ENCODE measurements around the gene PLA2G4F.
"Not testable (repeated sequence)": the region's sequence is repeated elsewhere in the genome, so short reads cannot be mapped to it uniquely, and the experiment has no call there.

PLA2G4F gene

GRCh38 chr15:42097018-42097417 is 59.4 kb downstream of the PLA2G4F start:
- TF ChIP-seq, protein P1, sequence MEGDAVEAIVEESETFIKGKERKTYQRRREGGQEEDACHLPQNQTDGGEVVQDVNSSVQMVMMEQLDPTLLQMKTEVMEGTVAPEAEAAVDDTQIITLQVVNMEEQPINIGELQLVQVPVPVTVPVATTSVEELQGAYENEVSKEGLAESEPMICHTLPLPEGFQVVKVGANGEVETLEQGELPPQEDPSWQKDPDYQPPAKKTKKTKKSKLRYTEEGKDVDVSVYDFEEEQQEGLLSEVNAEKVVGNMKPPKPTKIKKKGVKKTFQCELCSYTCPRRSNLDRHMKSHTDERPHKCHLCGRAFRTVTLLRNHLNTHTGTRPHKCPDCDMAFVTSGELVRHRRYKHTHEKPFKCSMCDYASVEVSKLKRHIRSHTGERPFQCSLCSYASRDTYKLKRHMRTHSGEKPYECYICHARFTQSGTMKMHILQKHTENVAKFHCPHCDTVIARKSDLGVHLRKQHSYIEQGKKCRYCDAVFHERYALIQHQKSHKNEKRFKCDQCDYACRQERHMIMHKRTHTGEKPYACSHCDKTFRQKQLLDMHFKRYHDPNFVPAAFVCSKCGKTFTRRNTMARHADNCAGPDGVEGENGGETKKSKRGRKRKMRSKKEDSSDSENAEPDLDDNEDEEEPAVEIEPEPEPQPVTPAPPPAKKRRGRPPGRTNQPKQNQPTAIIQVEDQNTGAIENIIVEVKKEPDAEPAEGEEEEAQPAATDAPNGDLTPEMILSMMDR (IDR thresholded peaks at IDR 0.05; ENCODE audit: extremely low read depth, missing control alignments), result no peak
- no peak for DNase-seq (ENCODE audit: low spot score)

DNA sequence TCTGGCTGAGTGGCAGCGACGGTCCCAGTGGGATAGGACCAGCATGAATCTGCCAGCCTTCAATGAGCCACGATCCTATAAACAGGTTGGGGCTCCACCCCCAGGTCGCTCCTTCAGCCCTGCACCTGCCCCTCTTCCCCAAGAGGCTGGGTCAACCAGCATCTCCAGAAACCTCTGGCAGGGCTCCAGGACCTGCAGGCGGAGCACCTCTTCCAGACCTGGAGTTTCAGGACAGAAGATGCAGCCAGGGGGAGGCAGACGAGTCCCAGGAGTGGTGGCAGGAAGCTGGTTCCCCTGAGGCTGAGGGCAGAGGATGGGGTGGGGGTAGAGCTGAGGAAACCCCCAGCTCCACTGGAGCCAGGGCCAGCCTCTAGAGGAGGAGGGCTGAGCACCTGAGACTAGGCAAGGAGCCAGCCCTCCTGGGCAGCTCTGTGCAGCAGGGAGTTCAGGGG is 61.9 kb downstream of the PLA2G4F start, which contains the start of gene PLA2G4D:
PLA2G4D (minus strand) TSS at position 51 of the 452 bp plus-strand sequence. CDS start 103 bp downstream, outside the sequence.
- DNase-seq (ENCODE audit: low spot score), result no peak

DNA sequence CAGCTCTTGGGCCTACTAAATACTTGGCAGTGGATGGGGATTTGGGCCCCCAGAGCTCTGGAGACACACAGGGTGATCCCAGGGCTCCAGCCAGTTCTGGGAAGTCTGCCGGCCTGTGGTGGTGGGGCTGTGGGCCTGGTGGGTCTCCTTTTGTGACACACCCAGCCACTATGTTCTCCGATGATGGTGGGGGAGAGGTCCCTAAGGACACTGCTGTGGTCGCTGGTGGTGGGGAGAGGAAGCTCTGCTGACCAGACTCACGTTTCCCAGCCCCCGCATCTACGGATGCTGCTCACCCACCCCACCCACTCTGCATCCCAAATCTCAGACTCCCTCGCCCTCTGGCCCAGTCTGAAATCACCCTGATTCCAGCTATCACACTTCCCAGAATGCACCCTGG is 62.5 kb downstream of the PLA2G4F start:
- TF ChIP-seq, protein P1 (IDR thresholded peaks at IDR 0.05; ENCODE audit: extremely low read depth, missing control alignments), result no peak
- no peak for DNase-seq (ENCODE audit: low spot score)

More for the DNA sequence above, 61.9 kb downstream of the PLA2G4F start, which contains the start of gene PLA2G4D:
- TF ChIP-seq, protein P1 (IDR thresholded peaks at IDR 0.05; ENCODE audit: extremely low read depth, missing control alignments), result no peak

GRCh38 chr15:42092398-42093318 is 63.8 kb downstream of the PLA2G4F start:
- DNase-seq (ENCODE audit: low spot score), result no peak
- TF ChIP-seq, protein P1 (IDR thresholded peaks at IDR 0.05; ENCODE audit: extremely low read depth, missing control alignments), result no peak

DNA sequence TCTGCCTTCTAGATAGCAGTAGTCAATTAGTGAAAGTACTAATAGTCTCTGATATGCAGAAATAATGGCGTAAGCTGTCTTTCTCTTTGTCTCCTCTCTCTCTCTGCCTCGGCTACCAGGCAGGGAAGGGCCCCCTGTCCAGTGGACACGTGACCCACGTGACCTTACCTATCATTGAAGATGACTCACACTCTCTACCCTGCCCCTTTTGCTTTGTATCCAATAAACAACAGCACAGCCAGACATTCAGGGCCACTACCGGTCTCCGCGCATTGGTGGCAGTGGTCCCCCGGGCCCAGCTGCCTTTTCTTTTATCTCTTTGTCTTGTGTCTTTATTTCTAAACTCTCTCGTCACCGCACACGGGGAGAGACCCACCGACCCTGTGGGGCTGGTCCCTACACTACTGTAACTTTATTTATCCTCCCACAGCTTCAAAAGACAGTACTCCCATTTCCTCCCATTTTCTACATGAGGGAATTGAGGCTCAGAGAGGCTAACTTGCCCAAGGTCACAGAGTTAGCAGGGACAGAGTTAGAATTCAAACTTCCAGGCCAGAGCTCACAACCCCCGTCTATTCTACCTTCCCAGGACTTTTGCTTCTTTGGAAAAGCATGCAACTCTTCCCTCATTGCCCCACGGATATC is 64.6 kb downstream of the PLA2G4F start:
- DNase-seq (ENCODE audit: low spot score), result not testable (repeated sequence)

DNA sequence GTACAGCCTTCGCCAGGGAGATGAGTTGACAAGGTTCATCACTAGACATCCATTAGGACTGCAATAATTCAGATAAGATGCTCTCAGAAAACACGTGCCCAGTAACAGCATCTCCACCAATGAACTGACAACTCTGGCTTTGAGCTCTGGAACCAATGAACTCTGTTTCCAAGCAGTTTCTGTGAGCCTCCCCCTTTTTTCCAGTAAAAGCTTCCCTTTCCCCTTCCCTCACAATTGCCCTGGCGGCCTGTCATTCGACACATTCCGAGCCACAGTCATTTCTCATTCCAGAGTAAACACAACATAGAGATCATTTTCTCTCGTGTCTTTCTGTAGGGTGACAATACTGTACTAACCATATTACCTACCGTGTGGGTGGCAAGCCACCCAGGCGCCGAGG is 65.7 kb downstream of the PLA2G4F start:
- DNase-seq (ENCODE audit: low spot score), result no peak
- TF ChIP-seq, protein P1 (IDR thresholded peaks at IDR 0.05; ENCODE audit: extremely low read depth, missing control alignments), result no peak

GRCh38 chr15:42090370-42090769 is 66.1 kb downstream of the PLA2G4F start:
- DNase-seq (ENCODE audit: low spot score), result no peak
- TF ChIP-seq, protein P1 (IDR thresholded peaks at IDR 0.05; ENCODE audit: extremely low read depth, missing control alignments), result no peak

Measured in GM20000 (cell line).